Measurements from ENCODE around the gene LVRN. TPM values are rescaled to one million over a fixed set of nuclear protein-coding genes. Genes with fewer than 3 reads are reported as not detected.

LVRN gene
- total RNA-seq, 1 experiment from 2014 or later, result 1.9 TPM

DNA sequence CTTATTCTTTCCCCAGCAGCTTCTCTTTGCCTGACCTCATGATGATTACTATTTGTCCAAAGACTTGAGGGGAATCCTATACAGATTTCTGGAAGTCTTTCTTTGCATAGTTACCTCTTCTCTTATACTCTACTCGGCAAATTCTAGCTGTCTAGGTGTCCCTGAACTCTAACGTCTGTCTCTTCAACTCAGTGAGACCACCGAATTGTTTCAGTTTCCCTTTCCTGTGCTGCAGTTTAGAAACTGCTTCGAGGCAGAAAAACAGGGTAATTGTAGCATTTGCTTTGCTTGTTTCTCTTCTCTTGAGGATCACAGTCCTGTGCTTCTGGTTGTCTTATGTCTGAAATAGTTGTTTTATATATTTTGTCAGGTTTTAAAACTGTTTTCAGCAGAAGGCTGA, 14.8 kb downstream of the LVRN start:
- no peak overlapping the region for H3K4me3 ChIP-seq (replicated peaks in 1 of 2; ENCODE audit: low read depth in 1 of 2, low read length in 2 of 2)
- no peak overlapping the region for H3K27ac ChIP-seq (ENCODE audit: low read depth, low read length)
- no peak overlapping the region for H3K4me2 ChIP-seq (ENCODE audit: low read length)
- TF ChIP-seq ELF1 (IDR thresholded peaks at IDR 0.05; ENCODE audit: borderline replicate concordance, low read depth) (no peak), CEBPB (IDR thresholded peaks at IDR 0.05; ENCODE audit: low read depth) (no peak), FOSL1 (IDR thresholded peaks at IDR 0.05; ENCODE audit: low read depth) (no peak)
- ChIA-PET POLR2A (no interaction called here), RAD21 (ENCODE audit: low non-redundant PET in 1 of 2, low total read pairs in 2 of 2, uncharacterized antibody in 2 of 2, unreplicated experiment in 2 of 2) (no interaction called here), CTCF (no interaction called here)
- no peaks in the 10 kb centered on the region for H3K9me2 ChIP-seq (ENCODE audit: insufficient read depth)
- DNase-seq (ENCODE audit: low read depth, low spot score) (no peak), ATAC-seq (no peak)
- peaks cover 0 to 18% of the 10 kb centered on the region in 2 experiments; a peak in 2 of 4 replicates for H3K4me1 ChIP-seq (ENCODE audit: control insufficient read depth in 1 of 2, insufficient read depth in 2 of 2, low read length in 2 of 2)
- H3K27me3 ChIP-seq (ENCODE audit: insufficient read depth, low read length), result no peaks in the 10 kb centered on the region
- intact Hi-C loops (cut with micrococcal nuclease), result no loop called here
- no peaks in the 10 kb centered on the region for H3K36me3 ChIP-seq (ENCODE audit: control insufficient read depth in 1 of 2, insufficient read depth in 2 of 2, low read length in 2 of 2)
- no peaks in the 10 kb centered on the region for H3K9me3 ChIP-seq (ENCODE audit: control insufficient read depth in 1 of 2, insufficient read depth in 1 of 2, low read depth in 1 of 2, low read length in 2 of 2)
- no peak overlapping the region for H2AFZ ChIP-seq (ENCODE audit: low read depth, low read length, poor library complexity, severe bottlenecking)
- no peaks in the 10 kb centered on the region for H4K20me1 ChIP-seq (ENCODE audit: insufficient read depth)
- no TSS peak for BruUV-seq (replicated peaks)
- no peak overlapping the region for H3K9ac ChIP-seq (ENCODE audit: low read length)
- no peaks in the 10 kb centered on the region for H3K79me2 ChIP-seq (ENCODE audit: insufficient read depth, low read length)

GRCh38 chr5:115977988-115978387, 15.7 kb downstream of the LVRN start:
- H3K9me3 ChIP-seq (ENCODE audit: control insufficient read depth in 1 of 2, insufficient read depth in 1 of 2, low read depth in 1 of 2, low read length in 2 of 2), result no peaks in the 10 kb centered on the region
- peak; percentile 26; the same call in 1 of the 2 replicates for TF ChIP-seq SRF (IDR thresholded peaks at IDR 0.05; ENCODE audit: low read depth)
- TF ChIP-seq JUND (IDR thresholded peaks at IDR 0.05), result peak; percentile 9; the same call in 1 of the 2 replicates
- no peak for TF ChIP-seq RAD21 (IDR thresholded peaks at IDR 0.05; ENCODE audit: low read depth)
- TF ChIP-seq FOSL1 (IDR thresholded peaks at IDR 0.05; ENCODE audit: low read depth), result 0 out of 2 replicates have a peak, but pooled peaks have one; percentile 28
- 0 out of 2 replicates have a peak, but pooled peaks have one; percentile 6 for TF ChIP-seq ELF1 (IDR thresholded peaks at IDR 0.05; ENCODE audit: borderline replicate concordance, low read depth)
- ChIA-PET POLR2A (no interaction called here), CTCF (no interaction called here), RAD21 (ENCODE audit: low non-redundant PET in 1 of 2, low total read pairs in 2 of 2, uncharacterized antibody in 2 of 2, unreplicated experiment in 2 of 2) (no interaction called here)
- ATAC-seq, result no peak
- no peaks in the 10 kb centered on the region for H4K20me1 ChIP-seq (ENCODE audit: insufficient read depth)
- H3K27ac ChIP-seq (ENCODE audit: low read depth, low read length), result no peak overlapping the region
- intact Hi-C loops (cut with micrococcal nuclease), result no loop called here
- H3K4me1 ChIP-seq (ENCODE audit: control insufficient read depth in 1 of 2, insufficient read depth in 2 of 2, low read length in 2 of 2), result peaks cover 0 to 18% of the 10 kb centered on the region in 2 experiments; a peak in 2 of 4 replicates
- DNase-seq (ENCODE audit: low read depth, low spot score), result no peak
- no peaks in the 10 kb centered on the region for H3K79me2 ChIP-seq (ENCODE audit: insufficient read depth, low read length)
- BruUV-seq (replicated peaks), result no TSS peak
- H3K27me3 ChIP-seq (ENCODE audit: insufficient read depth, low read length), result no peaks in the 10 kb centered on the region
- H3K9ac ChIP-seq (ENCODE audit: low read length), result 0 out of 2 replicates have a peak overlapping the region, but pooled peaks have one; percentile 3
- H3K9me2 ChIP-seq (ENCODE audit: insufficient read depth), result no peaks in the 10 kb centered on the region
- H2AFZ ChIP-seq (ENCODE audit: low read depth, low read length, poor library complexity, severe bottlenecking), result peak overlapping the region; percentile 1
- H3K36me3 ChIP-seq (ENCODE audit: control insufficient read depth in 1 of 2, insufficient read depth in 2 of 2, low read length in 2 of 2), result no peaks in the 10 kb centered on the region
- H3K4me2 ChIP-seq (ENCODE audit: low read length), result peak overlapping the region; percentile 14; the same call in 1 of the 2 replicates
- H3K4me3 ChIP-seq (replicated peaks in 1 of 2; ENCODE audit: low read depth in 1 of 2, low read length in 2 of 2), result no peak overlapping the region

Measured in HCT116 (cell line).